DMS114 treated with DMSO at 0.1 percent for 48 hours (cell line): Measurements from ENCODE around the gene FAM228B.
A peak's percentile ranks its signal among the peaks of the same experiment; 100 is the strongest.
"Not testable (repeated sequence)": the region's sequence is repeated elsewhere in the genome, so short reads cannot be mapped to it uniquely, and the experiment has no call there.

Experiments
- DNase-seq: peaks from one replicate; lab custom pipeline; 2025; ENCODE audit not compliant: unreplicated experiment; lab: John Stamatoyannopoulos, UW

FAM228B gene

GRCh38 chr2:24123195-24123921 is at the start of gene FAM228B, which contains the start of gene PFN4:
Gene FAM228B, plus strand, starts transcription at chr2:24123469. Its CDS starts 893 bp downstream, at chr2:24124362.
Gene PFN4, minus strand, starts transcription at chr2:24123334. Its CDS starts 799 bp downstream, at chr2:24122535.
- peak; percentile 73 for DNase-seq

GRCh38 chr2:24073816-24074215 is 49.5 kb upstream of the FAM228B start:
- DNase-seq, result no peak

- DNase-seq, result no peak
Measured at GRCh38 chr2:24075259-24075658, 48.0 kb upstream of the FAM228B start.

GRCh38 chr2:24075915-24076848 is 47.1 kb upstream of the FAM228B start, which contains the start of gene SF3B6:
Gene SF3B6, minus strand, starts transcription at chr2:24076326. Its CDS starts 97 bp downstream, at chr2:24076229.
- DNase-seq, result peak; percentile 95

- no peak for DNase-seq
Measured at GRCh38 chr2:24076849-24077534, 46.3 kb upstream of the FAM228B start.

GRCh38 chr2:24077535-24077877 is 45.8 kb upstream of the FAM228B start:
- DNase-seq, result no peak

- DNase-seq, result no peak
Measured at GRCh38 chr2:24077879-24078278, 45.4 kb upstream of the FAM228B start.

- DNase-seq, result no peak
Measured at GRCh38 chr2:24080701-24081100, 42.6 kb upstream of the FAM228B start.

GRCh38 chr2:24082787-24083566 is 40.3 kb upstream of the FAM228B start:
- no peak for DNase-seq

- peak; percentile 72 for DNase-seq
Measured at GRCh38 chr2:24083567-24084385, 39.5 kb upstream of the FAM228B start.

- peak; percentile 82 for DNase-seq
Measured at GRCh38 chr2:24084386-24085199, 38.7 kb upstream of the FAM228B start, which contains the start of gene TP53I3. Gene TP53I3, minus strand, starts transcription at chr2:24084834. Its CDS starts 508 bp downstream, at chr2:24084326.

- DNase-seq, result no peak
Measured at GRCh38 chr2:24085200-24085489, 38.1 kb upstream of the FAM228B start.

GRCh38 chr2:24086241-24086640 is 37.0 kb upstream of the FAM228B start:
- no peak for DNase-seq

GRCh38 chr2:24087032-24087431 is 36.2 kb upstream of the FAM228B start:
- DNase-seq, result no peak

GRCh38 chr2:24088821-24089359 is 34.4 kb upstream of the FAM228B start:
- no peak for DNase-seq

- not testable (repeated sequence) for DNase-seq
Measured at GRCh38 chr2:24093270-24093669, 30.0 kb upstream of the FAM228B start.

- DNase-seq, result not testable (repeated sequence)
Measured at GRCh38 chr2:24095171-24095677, 28.0 kb upstream of the FAM228B start.

- DNase-seq, result not testable (repeated sequence)
Measured at GRCh38 chr2:24100732-24101131, 22.5 kb upstream of the FAM228B start.
